ENCODE data around the gene TSC22D4.

DNA sequence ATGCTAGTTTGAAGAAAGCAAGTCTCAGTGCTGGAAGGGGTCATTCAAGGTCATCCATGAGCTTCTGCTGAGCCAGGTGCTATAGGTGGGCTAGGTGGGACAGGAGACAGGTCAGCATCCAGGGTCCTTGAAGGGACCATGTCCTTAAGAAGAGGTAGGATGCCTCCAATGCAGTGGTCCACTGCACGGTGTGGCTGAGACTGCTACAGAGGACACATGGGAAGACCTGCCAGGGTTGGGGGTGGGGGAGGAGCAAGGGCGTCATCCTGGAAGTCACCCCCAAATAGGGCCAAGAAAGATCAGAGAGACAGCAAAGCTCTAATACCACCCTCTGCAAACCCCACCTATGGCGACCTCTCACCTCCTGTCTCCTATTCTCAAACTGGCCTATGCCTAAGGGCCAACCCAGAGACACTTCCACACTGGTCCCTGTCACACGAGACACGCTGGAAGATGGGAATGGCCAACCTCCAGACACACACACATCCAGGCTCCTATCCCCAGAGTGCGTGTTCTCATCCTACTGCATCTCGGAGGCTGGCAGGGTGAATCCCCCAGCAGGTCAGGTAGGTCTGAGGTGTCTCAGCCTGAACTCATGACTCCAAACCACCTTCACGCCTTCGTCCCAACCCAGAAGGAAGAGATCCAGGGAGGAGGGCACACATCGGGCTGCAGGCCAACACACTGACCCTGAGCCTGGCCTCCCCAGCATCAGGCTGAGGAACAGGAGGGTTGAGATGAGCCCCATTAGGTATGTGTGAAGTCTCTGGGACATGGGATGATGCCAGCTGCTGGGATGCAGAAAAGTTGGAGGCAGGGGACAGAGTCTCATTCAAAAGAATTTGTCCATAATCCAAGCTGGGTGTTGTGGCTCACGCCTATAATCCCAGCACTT, 37.1 kb downstream of the TSC22D4 start:
- TF ChIP-seq, protein P1, sequence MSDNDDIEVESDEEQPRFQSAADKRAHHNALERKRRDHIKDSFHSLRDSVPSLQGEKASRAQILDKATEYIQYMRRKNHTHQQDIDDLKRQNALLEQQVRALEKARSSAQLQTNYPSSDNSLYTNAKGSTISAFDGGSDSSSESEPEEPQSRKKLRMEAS (IDR thresholded peaks at IDR 0.05) = no peak
- TF ChIP-seq, protein P2, sequence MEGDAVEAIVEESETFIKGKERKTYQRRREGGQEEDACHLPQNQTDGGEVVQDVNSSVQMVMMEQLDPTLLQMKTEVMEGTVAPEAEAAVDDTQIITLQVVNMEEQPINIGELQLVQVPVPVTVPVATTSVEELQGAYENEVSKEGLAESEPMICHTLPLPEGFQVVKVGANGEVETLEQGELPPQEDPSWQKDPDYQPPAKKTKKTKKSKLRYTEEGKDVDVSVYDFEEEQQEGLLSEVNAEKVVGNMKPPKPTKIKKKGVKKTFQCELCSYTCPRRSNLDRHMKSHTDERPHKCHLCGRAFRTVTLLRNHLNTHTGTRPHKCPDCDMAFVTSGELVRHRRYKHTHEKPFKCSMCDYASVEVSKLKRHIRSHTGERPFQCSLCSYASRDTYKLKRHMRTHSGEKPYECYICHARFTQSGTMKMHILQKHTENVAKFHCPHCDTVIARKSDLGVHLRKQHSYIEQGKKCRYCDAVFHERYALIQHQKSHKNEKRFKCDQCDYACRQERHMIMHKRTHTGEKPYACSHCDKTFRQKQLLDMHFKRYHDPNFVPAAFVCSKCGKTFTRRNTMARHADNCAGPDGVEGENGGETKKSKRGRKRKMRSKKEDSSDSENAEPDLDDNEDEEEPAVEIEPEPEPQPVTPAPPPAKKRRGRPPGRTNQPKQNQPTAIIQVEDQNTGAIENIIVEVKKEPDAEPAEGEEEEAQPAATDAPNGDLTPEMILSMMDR (IDR thresholded peaks at IDR 0.05; ENCODE audit: low read depth, low read length, missing input control) = no peak
- TF ChIP-seq JUND (IDR thresholded peaks at IDR 0.05) (no peak), EGR1 (IDR thresholded peaks at IDR 0.05; ENCODE audit: low read depth in 2 of 2) (no peak), YY1 (IDR thresholded peaks at IDR 0.05) (no peak), TAF1 (conservative IDR thresholded peaks at IDR 0.05) (no peak), RAD21 (IDR thresholded peaks at IDR 0.05) (no peak), FOXA1 (IDR thresholded peaks at IDR 0.05) (no peak)
- TF ChIP-seq, protein P3, sequence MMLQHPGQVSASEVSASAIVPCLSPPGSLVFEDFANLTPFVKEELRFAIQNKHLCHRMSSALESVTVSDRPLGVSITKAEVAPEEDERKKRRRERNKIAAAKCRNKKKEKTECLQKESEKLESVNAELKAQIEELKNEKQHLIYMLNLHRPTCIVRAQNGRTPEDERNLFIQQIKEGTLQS (IDR thresholded peaks at IDR 0.05) = no peak
- TF ChIP-seq, protein P4, sequence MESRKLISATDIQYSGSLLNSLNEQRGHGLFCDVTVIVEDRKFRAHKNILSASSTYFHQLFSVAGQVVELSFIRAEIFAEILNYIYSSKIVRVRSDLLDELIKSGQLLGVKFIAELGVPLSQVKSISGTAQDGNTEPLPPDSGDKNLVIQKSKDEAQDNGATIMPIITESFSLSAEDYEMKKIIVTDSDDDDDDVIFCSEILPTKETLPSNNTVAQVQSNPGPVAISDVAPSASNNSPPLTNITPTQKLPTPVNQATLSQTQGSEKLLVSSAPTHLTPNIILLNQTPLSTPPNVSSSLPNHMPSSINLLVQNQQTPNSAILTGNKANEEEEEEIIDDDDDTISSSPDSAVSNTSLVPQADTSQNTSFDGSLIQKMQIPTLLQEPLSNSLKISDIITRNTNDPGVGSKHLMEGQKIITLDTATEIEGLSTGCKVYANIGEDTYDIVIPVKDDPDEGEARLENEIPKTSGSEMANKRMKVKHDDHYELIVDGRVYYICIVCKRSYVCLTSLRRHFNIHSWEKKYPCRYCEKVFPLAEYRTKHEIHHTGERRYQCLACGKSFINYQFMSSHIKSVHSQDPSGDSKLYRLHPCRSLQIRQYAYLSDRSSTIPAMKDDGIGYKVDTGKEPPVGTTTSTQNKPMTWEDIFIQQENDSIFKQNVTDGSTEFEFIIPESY (IDR thresholded peaks at IDR 0.05) = no peak
- TF ChIP-seq, protein P5, sequence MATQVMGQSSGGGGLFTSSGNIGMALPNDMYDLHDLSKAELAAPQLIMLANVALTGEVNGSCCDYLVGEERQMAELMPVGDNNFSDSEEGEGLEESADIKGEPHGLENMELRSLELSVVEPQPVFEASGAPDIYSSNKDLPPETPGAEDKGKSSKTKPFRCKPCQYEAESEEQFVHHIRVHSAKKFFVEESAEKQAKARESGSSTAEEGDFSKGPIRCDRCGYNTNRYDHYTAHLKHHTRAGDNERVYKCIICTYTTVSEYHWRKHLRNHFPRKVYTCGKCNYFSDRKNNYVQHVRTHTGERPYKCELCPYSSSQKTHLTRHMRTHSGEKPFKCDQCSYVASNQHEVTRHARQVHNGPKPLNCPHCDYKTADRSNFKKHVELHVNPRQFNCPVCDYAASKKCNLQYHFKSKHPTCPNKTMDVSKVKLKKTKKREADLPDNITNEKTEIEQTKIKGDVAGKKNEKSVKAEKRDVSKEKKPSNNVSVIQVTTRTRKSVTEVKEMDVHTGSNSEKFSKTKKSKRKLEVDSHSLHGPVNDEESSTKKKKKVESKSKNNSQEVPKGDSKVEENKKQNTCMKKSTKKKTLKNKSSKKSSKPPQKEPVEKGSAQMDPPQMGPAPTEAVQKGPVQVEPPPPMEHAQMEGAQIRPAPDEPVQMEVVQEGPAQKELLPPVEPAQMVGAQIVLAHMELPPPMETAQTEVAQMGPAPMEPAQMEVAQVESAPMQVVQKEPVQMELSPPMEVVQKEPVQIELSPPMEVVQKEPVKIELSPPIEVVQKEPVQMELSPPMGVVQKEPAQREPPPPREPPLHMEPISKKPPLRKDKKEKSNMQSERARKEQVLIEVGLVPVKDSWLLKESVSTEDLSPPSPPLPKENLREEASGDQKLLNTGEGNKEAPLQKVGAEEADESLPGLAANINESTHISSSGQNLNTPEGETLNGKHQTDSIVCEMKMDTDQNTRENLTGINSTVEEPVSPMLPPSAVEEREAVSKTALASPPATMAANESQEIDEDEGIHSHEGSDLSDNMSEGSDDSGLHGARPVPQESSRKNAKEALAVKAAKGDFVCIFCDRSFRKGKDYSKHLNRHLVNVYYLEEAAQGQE (IDR thresholded peaks at IDR 0.05) = no peak

Measured in liver (tissue), 3 donors.